NCI-H82 treated with DMSO at 0.1 percent for 48 hours (cell line): ENCODE measurements around the gene RPS6KL1.

Source experiments
- DNase-seq: peaks from one replicate; lab custom pipeline; 2025; ENCODE audit not compliant: unreplicated experiment; lab: John Stamatoyannopoulos, UW

RPS6KL1 gene

DNA sequence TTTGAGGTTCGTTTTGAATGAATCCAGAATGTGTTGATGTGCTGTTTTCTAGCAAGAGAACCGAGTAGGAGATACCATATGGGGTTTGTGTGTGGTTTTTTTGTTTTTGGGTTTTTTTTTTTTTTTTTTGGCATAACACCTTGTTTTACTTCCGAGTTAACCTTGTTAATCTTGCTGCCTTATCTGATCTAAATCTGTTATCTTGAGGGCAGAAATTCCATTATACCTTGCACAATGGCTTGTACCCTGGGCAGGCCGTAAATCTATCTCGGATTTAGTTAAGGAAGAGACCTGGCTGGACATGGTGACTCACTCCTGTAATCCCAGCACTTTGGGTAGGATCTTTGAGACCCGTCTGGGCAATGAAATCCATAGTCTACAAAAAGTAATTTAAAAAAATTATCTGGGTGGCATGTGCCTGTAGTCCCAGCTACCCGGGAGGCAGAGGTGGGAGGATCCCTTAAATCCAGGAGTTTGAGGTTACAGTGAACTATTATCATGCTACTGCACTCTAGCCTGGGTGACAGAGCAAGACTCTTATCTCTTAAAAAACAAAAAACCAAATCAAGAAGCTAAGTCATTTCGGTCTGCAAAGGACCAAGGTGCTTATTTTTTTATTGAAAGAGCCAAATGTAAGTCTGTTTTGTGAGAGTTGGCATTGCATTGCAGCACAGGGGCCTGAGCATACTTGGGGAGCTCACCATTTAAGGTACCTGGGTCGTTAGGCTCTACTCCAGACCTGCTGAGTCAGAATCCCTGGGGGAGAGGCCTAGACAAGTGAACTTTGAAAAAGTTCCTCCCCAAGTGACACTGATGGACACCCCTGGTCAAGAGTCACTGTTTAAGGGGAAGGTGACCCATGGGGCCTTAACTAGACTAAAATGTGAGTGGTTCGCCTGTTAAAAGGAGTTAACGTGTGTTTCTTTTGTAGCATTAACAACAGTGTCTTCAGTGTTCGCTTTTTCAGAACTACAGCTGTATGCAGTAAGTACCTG is 34.6 kb downstream of the RPS6KL1 start:
- DNase-seq = no peak

DNA sequence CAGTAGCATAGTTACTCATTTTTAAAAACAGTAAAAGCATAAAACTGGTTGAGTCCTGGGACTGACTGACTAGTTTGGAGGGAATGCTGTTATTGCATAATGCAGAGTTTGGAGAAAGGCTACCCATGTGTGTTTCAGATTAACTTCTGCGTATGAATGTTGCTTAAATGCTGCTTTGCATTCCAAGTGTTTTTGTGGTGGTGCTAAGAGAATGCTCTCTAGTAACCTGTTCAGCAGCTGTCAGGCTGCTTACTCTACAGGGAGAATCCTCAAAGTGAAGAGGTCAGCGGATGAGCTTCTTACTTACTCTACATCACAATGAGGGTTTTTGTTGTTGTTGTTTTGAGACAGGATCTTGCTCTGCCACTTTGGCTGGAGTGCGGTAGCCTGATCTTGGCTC is 37.1 kb downstream of the RPS6KL1 start:
- no peak for DNase-seq

DNA sequence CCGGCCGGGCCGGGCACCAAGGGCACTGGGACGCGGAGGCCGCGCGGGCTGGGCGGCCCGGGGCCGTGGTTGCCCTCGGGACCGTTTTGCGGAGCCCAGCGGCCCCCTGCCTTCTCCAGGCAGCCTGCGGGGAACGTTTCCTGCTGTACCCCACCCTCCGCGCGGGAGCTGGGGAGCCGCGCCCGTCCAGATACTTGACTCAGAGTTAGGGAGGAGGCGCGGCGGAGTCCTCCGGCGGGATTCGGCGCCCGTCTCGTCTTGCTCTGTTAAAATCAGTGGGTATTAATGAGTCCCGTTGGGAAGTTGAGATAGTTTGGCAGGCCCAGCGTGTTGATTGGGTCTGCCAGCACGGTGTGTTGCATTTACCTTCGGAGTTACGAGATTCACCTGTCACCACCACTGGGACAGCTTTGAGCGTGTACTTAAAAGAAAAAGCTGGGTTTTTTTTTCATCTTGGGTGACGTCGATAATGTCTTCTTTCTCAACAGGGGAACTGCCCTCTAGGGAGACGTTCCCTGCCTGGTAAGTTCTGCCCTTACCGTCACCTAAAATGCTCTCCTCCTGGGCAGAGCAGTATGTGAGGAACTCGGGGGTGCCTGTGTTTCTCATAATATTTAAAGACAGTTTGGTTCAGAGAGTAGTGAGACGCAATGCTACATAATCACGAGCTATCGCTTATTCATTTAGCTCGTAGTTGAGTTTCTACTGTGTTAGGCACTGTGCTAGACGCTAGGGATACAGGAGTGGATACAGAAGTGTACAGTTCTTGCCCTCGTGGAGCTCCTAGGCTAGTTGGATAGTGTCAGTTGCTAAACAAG is 40.7 kb downstream of the RPS6KL1 start:
- no peak for DNase-seq

DNA sequence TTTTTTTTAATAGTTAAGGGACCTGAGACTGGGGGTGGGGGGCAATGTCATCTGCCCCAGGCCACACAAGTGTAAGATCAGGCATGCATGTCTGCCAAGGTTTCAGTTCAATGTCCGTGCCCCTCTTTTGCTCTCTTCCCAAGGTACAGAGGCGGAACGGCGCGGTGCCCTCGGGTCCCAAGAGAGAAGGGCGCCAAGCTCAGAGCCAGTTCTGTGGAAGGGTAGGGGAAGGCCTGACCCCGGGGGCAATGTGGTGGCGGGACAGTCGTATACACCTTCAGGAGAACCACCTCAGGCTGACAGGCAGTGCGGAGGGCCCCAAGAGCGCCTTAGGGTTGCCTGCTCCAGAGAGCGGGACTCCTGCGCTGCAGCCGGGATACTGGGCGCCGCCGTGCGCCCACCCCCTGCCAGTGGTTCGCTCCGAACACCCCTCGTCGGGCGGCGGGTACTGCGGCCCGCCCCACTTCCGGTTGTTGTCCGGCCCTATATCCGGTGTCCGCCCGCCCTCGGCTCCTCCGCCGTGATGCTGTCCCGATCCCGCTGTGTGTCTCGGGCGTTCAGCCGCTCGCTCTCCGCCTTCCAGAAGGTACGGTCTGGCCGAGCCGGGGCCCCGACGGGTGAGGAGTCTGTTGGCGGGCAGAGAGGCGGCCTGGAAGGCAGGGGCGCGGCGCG is 41.5 kb downstream of the RPS6KL1 start, which contains the start of gene DLST:
TSS of gene DLST (plus strand) at position 486 of the 672 bp plus-strand sequence. CDS start at position 524, 38 bp downstream.
- peak; percentile 40 for DNase-seq

DNA sequence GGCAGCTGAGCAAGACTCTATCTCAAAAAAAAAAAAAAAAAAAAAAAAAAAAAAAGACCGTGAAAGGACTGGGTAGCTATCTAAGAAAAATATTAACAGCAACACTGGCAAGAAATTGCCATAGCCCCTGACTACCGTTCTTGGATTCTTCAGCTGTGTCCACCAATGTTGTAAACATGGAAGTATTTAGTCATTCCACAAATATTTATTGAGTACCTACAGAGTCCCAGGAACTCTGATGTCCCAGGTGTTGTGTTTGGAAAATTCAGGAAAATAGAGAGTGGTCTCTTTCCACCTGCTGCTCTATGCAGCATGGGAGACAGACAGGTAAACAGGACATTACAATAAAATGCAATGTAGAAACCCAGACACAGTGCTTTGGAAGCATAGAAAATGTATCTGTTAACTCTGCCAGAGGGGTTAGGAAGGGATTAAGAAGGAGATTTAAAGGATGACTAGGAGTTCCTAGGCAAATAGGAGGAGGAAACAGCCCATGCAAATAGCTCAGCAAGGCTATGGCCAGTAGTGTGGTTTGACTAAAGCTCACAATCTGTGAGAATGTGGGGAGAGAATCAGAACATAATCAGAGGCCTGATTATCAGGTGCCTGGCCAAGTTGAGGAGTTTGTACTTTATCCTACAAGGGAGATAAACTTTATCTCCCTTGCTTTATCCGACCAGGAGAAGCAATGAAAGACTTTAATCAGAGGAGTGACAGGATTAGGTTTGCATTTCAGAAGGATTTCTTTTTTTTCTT is 43.5 kb downstream of the RPS6KL1 start:
- DNase-seq = peak; percentile 32

DNA sequence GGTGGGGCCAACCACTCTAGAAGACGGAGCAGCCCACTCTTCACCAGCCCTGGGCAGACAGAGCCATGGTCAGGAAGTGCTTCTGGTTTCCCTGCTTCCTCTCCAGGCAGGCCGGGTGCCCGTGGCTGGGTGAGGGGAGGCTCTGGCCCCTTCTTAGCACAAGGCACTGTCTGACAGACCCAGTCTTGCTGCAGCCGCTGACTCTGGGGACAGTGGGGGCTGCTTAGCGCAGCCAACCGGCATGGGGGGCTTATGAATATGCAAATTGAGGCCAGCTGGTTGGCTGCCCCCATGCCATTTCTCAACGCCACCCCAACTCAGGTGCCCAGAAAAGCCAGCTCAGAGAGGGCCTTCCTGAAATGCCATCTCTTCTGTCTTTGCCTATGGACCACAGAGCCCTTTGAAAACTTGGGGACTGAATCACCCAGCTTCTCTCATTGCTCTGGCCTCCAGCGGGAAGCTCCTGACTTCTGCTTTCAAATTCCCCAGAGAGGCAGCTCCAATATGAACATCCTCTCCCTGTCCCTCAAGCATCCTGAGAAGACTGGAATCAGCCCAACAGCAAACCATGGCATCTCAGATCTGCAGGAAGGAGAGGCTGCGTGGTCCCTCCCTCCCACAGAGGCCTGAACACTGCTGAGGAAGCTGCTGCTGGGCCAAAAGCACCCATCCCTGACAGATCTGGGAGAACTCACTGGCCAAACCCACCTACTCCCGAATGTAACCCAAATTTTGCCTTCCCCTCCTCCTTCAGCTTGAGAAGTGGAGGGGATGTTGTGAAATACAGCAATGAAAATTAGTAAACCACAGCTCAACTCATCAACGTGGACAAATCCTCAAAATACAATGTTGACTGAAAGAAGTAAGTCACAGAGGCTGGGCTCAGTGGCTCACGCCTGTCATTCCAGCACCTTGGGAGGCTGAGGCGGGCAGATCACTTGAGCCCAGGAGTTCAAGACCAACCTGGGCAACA is 46.8 kb downstream of the RPS6KL1 start, which contains the start of gene PROX2:
TSS of gene PROX2 (minus strand) at position 205 of the 973 bp plus-strand sequence. CDS start 12,311 bp downstream, outside the sequence.
- no peak for DNase-seq

DNA sequence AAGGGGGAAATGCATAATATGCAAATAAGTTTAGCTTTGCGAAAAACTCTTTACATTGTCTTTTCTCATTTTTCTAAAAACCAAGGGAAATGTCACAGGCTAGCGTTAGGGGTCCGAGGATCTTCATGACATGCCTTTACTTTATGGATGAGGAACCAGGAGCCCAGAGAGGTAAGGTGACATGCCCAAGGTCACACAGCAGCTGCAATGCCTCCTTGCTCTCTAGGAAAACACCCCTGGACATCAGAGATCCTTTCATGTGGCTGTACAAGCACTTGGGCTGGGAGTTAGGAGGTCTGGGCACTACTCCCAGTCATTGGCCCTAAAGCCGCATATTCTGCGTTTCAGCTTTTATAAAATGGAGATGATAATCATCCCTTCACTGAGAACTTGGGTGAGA is 47.9 kb downstream of the RPS6KL1 start:
- DNase-seq = no peak

DNA sequence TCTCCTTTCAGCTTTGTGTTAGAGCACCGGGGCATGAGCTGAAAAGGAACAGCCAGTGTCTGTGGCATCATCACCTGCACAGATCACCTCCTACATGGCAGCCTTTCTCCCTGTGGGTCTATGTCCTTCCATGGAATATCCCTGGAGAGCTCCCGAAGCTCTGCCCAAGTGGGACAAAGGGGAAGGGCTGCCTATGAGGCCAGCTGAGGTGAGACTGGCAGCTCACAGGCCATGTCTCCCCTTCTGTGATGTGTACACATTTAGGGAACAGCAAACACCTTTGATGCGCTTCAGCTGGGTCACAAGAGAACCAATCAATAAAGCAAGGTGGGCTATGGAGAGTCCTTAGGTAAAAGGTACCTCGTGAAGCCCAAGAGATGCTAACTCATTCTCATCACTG is 51.2 kb downstream of the RPS6KL1 start:
- DNase-seq = no peak

DNA sequence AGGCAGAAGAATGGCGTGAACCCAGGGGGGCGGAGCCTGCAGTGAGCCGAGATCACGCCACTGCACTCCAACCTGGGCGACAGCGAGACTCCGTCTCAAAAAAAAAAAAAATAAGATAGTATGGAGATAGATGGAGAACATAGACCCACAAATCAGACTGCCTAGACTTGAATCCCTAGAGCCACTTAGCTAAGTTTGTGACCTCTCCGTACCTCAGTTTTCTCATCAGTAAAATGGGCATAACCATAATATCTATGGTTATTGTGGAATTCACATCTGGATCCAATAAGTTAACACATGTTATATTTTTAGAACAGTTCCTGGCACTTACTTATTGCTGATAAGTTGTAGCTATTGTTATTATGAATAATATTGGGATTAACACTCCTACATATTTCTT is 54.3 kb downstream of the RPS6KL1 start:
- DNase-seq = no peak

DNA sequence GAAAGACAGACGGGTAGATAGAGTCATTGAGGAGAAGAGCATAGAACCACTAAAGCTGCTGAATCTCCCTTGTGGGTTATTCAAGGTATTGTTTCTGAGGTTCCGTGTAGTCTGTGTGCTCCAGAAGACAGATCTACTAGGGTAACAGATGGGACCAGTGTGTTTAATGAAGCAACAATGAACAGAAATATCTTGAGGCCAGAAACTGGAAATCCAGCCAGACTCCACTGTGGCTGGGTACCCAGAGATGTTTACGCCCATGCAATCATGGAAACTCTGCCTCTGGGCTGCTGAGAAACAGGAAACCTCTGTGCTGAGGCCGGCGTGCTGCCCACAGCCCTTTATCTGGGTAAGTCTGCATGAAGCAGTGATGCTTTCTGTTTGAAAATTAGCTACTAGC is 55.4 kb downstream of the RPS6KL1 start:
- no peak for DNase-seq

DNA sequence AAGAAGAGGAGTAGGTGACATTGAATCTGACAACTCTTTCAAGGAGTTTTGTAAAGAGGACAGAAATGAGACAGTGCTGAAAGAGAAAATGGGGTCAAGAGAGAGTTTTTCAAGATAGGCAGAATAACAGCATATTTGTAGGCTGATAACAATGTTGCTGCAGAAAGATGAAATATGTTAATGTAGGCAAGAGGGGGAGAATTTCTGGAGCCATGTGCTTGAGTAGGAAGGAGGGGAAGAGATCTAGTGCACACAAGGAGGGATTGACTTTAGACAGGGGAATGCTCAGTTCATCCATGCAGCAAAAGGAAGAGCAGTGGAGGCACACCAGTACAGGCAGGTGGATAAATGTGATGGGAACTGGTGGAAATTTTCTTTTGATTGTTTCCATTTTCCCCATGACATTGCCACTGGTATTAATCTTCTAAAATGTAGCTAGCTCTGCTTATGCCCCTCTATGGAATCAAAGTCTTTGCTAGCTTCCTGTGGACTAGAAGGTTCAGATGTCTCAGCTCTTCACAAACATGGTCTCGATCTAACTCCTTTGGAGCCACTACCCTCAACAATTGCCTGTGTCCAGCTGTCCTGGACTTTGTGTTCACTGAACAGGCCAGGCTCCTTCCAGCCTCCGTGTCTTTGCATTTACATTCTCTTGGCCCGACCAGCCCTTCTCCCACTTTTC is 56.2 kb downstream of the RPS6KL1 start:
- no peak for DNase-seq

DNA sequence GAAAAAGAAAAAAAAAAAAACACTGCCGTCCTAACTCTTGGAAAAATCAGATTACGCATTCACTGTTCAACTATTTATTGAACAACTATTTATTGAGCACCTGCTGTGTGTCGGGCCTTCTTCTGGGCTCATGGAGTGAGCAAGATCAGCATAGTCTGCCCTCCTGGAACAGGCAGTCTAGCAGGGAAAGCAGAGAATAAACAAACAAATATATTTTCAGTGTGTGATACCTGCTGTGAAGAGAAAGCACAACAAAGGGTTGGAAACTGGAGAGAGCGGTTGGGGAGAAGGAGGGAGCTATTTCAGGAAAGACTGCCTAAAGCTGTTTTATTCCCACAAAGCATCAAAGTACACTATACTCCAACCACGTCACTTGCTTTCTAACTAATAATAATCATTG is 57.9 kb downstream of the RPS6KL1 start:
- no peak for DNase-seq

DNA sequence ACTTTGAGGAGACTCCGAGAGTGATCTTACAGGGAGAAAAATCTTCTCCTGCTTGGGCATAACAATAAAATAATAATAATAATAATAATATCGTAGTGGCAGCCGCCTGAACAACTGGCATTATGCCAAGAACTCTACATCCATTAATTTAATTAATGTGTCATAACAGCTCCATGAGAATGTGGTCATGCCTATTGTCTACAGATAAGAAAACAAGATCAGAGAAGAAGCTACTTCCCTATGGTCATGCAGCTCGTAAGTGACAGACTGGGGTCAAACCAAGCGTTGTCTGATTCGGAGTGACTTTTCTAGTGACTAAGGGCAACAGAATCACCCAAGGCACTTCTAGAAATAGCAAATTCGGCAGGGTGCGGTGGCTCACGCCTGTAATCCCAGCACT is 58.9 kb downstream of the RPS6KL1 start:
- no peak for DNase-seq

DNA sequence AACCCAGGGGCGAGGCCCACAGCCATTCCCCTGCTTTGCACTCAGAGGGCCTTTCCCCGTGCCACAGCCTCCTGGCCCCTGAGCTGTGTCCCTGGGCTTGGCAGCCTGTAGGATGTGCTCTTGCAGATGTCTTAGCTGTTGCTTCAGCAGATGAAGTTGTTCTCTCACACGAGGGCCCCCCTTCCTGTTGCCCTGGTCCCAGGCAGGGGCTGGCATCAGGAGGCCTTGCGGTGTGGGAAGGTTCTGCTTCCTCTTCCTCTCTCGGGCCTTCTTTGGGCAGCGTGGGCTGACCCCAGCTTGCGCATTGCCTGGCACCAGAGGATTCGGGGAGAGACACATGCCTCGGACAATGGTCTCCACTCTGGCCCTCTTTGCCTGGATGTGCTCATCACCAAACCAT is 59.8 kb downstream of the RPS6KL1 start:
- no peak for DNase-seq

DNA sequence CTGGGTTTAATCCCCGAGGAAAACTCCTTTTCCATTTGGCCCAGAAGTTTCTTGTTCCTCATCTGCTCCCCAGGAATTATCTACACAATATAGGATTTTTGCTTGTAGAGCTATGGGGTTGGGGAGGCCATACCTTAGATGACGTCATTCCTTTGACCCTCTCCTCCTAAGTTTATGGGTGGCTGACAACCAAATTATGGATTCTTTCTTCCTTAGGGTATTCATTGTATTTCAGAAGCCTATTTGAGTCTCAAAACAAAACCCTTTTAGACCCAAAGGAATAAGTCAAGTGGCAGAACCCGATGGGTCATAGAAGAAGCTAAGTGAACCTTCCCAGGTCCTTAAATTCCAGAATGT is 61.3 kb downstream of the RPS6KL1 start:
- DNase-seq = no peak

DNA sequence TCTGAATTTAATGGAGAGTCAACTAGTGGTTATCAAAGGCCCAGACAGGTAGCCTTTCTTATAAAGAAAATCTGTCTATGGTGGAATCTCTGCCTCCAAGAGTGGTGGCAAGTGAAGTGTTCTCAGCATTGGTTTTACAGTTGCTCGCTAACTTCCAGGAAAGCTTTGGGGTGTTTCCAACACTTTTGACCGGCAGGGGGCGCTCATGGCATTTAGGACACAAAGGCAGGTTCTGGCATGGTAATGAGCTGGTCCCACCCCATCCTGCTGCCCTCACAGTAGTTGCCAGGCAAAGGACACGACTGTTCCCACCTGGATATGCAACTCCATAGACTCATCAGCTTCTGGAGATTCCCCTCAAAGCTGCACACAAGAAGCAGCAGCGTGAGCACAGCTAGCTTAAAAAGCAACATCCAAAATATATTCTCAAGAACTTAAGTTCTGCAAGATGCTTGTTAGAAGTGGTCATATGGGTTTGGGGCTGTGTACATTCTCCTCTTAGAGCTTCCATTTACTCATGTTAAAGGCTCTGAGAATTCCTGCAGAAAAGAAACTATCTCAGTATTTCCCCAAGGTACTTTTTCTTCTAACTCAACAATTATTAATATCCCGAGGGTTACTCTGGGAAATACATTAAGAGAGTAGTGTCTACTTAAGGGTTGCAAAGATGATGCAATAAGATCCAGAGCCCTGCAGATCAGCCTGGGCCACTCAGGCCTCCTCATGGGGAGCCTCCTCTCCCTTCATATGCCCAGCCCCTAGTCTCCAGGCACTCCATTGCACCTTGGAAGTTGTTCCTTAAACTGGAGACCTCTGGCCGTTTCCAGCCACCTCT is 61.9 kb downstream of the RPS6KL1 start:
- peak; percentile 53 for DNase-seq

DNA sequence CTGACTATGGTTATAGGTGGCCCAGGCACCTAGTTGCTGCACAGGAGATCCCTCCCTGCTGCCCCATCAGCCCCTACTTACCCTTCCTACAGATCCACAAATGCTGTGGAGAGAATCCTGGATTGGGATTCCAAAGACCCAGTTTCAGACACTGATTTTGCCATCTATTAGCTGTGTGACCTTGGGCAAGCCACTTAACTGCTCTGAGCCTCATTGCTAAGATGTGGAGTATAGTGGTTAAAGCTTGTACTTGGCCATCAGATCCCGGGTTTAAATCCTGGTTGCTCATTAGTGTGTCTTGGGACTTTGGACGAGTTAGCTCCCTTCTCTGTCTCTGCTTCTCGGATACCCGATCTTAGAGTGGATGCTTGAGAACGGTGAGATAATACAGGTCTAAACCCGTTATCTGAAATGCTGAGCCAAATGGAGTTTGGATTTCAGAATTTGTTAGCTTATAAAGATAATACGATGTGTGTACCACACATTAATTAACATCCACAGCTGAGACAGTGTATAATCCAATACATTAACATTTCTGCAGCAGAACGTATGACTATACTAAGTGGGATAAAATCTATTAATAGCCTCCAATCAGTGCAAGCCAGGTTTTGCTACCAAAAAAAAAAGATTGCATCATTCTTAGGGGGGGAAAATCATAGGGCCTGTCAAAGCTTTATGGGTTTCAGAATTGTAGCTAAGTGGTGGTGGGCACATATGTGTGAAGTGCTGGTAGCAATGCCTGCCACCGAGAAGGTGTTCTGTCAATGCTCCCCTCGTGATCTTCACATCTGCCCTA is 63.1 kb downstream of the RPS6KL1 start:
- no peak for DNase-seq
